Fibroblast of pulmonary artery (primary cell): ENCODE measurements around the gene RPS16.
A peak's percentile ranks its signal among the peaks of the same experiment; 100 is the strongest.

Experiments used
- DNase-seq: peaks from one replicate; pipeline ENCODE4 v3.0.0-alpha.2; 2010; ENCODE audit warnings: low read depth
- H3K4me3 ChIP-seq: replicated peaks from 2 replicates; pipeline ENCODE4 v1.5.1; 2011; ENCODE audit warnings: low read depth, mild to moderate bottlenecking, control low read depth, low read length, moderate library complexity
- CTCF ChIP-seq: IDR thresholded peaks from 2 replicates; pipeline ENCODE4 v1.5.1; 2011; ENCODE audit warnings: mild to moderate bottlenecking, control low read depth, low read length, inconsistent platforms; ENCODE audit errors: missing control alignments

Gene RPS16

GRCh38 chr19:39434123-39435076 is 1.3 kb downstream of the RPS16 start:
- DNase-seq = no peak
- no peak for TF ChIP-seq CTCF
- H3K4me3 ChIP-seq = peak overlapping the region; percentile 94

GRCh38 chr19:39433480-39434079 is 2.2 kb downstream of the RPS16 start:
- no peak for TF ChIP-seq CTCF
- no peak for DNase-seq
- H3K4me3 ChIP-seq = no peak overlapping the region

- no peak for TF ChIP-seq CTCF
- H3K4me3 ChIP-seq = no peak overlapping the region
- DNase-seq = no peak
These were observed 3.1 kb downstream of the RPS16 start for GRCh38 chr19:39432677-39433025.

- DNase-seq = peak; percentile 99
- peak overlapping the region; percentile 21 for H3K4me3 ChIP-seq
- no peak for TF ChIP-seq CTCF
These were observed 4.8 kb downstream of the RPS16 start for GRCh38 chr19:39430675-39431593.

GRCh38 chr19:39428283-39429112 is 7.3 kb downstream of the RPS16 start:
- DNase-seq = peak; percentile 94
- H3K4me3 ChIP-seq = no peak overlapping the region
- TF ChIP-seq CTCF = no peak

GRCh38 chr19:39427707-39428106 is 8.0 kb downstream of the RPS16 start:
- no peak for TF ChIP-seq CTCF
- no peak overlapping the region for H3K4me3 ChIP-seq
- DNase-seq = no peak
